OCI-LY3 (cell line): ENCODE data around the gene SULT4A1.

Experiments
- H2AFZ ChIP-seq: fragments of 200-600, 300-600 bp; shearing (Covaris generic); 2 replicates; pipeline ENCODE4 v1.6.0; 2014; ENCODE audit warnings: antibody characterized with exemption, low read depth, low read length
- H3K27ac ChIP-seq: fragments of 200-600, 300-600 bp; sonication (generic); 2 replicates; pipeline ENCODE4 v1.5.1; 2014; ENCODE audit warnings: mild to moderate bottlenecking, low read length, moderate library complexity, mixed read lengths
- H3K27me3 ChIP-seq: fragments of 200-600, 300-600 bp; sonication (generic); 2 replicates; pipeline ENCODE4 v1.6.1; 2014; ENCODE audit warnings: low read depth, low read length, mixed read lengths
- H3K36me3 ChIP-seq: fragments of 200-600, 300-600 bp; sonication (generic); replicated peaks from 2 replicates; pipeline ENCODE3; 2014; ENCODE audit warnings: low read depth, low read length, mixed read lengths
- H3K4me1 ChIP-seq: fragments of 300-600, 200-600 bp; sonication (generic); 2 replicates; pipeline ENCODE4 v1.6.1; 2014; ENCODE audit warnings: low read length, mixed read lengths
- H3K4me2 ChIP-seq: fragments of 200-600, 300-600 bp; sonication (generic); 2 replicates; pipeline ENCODE4 v1.6.1; 2014; ENCODE audit warnings: low read length, mixed read lengths
- H3K4me3 ChIP-seq: fragments of 300-600, 200-600 bp; sonication (generic); 2 replicates; pipeline ENCODE4 v1.5.1; 2014; ENCODE audit warnings: antibody characterized with exemption, mild to moderate bottlenecking, low read length, moderate library complexity
- H3K79me2 ChIP-seq: fragments of 300-600, 200-600 bp; shearing (Covaris generic); 2 replicates; pipeline ENCODE4 v1.6.1; 2014; ENCODE audit warnings: mild to moderate bottlenecking, low read length, mixed read lengths
- H3K9ac ChIP-seq: fragments of 300-600, 200-600 bp; shearing (Covaris generic); 2 replicates; pipeline ENCODE4 v1.6.0; 2014; ENCODE audit warnings: mild to moderate bottlenecking, low read length, moderate library complexity
- H3K9me3 ChIP-seq: fragments of 200-600, 300-600 bp; shearing (Covaris generic); 2 replicates; pipeline ENCODE4 v1.6.1; 2014; ENCODE audit warnings: low read length, mixed read lengths; ENCODE audit not compliant: insufficient read depth
- H4K20me1 ChIP-seq: fragments of 200-600, 300-600 bp; sonication (generic); 2 replicates; pipeline ENCODE4 v1.6.1; 2016; ENCODE audit warnings: low read length, mixed read lengths; ENCODE audit not compliant: insufficient read depth
- CTCF ChIP-seq: fragments of 200-600, 300-600 bp; sonication (generic); IDR thresholded peaks from 2 replicates; pipeline ENCODE4 v1.5.1; 2014; ENCODE audit warnings: antibody characterized with exemption, low read length, low read depth
- EZH2phosphoT487 ChIP-seq: fragments of 200-600 bp; shearing (Covaris generic); IDR thresholded peaks from 2 replicates; pipeline ENCODE4 v1.6.1; 2018; ENCODE audit warnings: antibody characterized with exemption, mixed run types, low read depth

The SULT4A1 gene

GRCh38 chr22:43831561-43832392, 30.5 kb downstream of the SULT4A1 start:
- Histone ChIP-seq H3K4me1 (no peaks in the 10 kb centered on the region), H3K9ac (no peak overlapping the region), H2AFZ (no peak overlapping the region), H3K79me2 (no peaks in the 10 kb centered on the region), H3K27ac (no peak overlapping the region), H3K9me3 (no peaks in the 10 kb centered on the region), H4K20me1 (no peaks in the 10 kb centered on the region), H3K36me3 (no peaks in the 10 kb centered on the region), H3K27me3 (peaks cover 8% of the 10 kb centered on the region), H3K4me2 (no peak overlapping the region), H3K4me3 (no peak overlapping the region)
- no peak for TF ChIP-seq EZH2phosphoT487
- no peak for TF ChIP-seq CTCF

GRCh38 chr22:43830931-43831560, 31.3 kb downstream of the SULT4A1 start:
- Histone ChIP-seq H3K36me3 (no peaks in the 10 kb centered on the region), H4K20me1 (no peaks in the 10 kb centered on the region), H3K4me3 (no peak overlapping the region), H3K9ac (no peak overlapping the region), H3K9me3 (no peaks in the 10 kb centered on the region), H3K4me1 (no peaks in the 10 kb centered on the region), H3K4me2 (no peak overlapping the region), H3K27ac (no peak overlapping the region), H3K79me2 (no peaks in the 10 kb centered on the region), H3K27me3 (peaks cover 14% of the 10 kb centered on the region), H2AFZ (no peak overlapping the region)
- no peak for TF ChIP-seq CTCF
- no peak for TF ChIP-seq EZH2phosphoT487

- no peaks in the 10 kb centered on the region for H3K9me3 ChIP-seq
- H2AFZ ChIP-seq: no peak overlapping the region
- H3K4me3 ChIP-seq: no peak overlapping the region
- no peak for TF ChIP-seq CTCF
- TF ChIP-seq EZH2phosphoT487: no peak
- no peaks in the 10 kb centered on the region for H4K20me1 ChIP-seq
- no peaks in the 10 kb centered on the region for H3K4me1 ChIP-seq
- H3K79me2 ChIP-seq: no peaks in the 10 kb centered on the region
- H3K27me3 ChIP-seq: peaks cover 23% of the 10 kb centered on the region
- no peak overlapping the region for H3K9ac ChIP-seq
- H3K36me3 ChIP-seq: no peaks in the 10 kb centered on the region
- H3K27ac ChIP-seq: no peak overlapping the region
- no peak overlapping the region for H3K4me2 ChIP-seq
Measured at GRCh38 chr22:43829904-43830851, 32.1 kb downstream of the SULT4A1 start.
